CD4-positive, alpha-beta T cell treated with Interferon alpha-2 for 1 hour (primary cell): ENCODE results near the gene CORO1A.
"Not testable (repeated sequence)": the region's sequence is repeated elsewhere in the genome, so short reads cannot be mapped to it uniquely, and the experiment has no call there.

Experiments
- DNase-seq, 2 donors: peaks; one replicate each; pipeline ENCODE4 v3.0.0-alpha.2; 2020 to 2022

CORO1A gene

GRCh38 chr16:30173054-30173453, 10.3 kb upstream of the CORO1A start:
- no peak for DNase-seq

GRCh38 chr16:30176876-30177275, 6.5 kb upstream of the CORO1A start:
- DNase-seq, result not testable (repeated sequence)

- no peak for DNase-seq
These were observed 4.2 kb upstream of the CORO1A start for GRCh38 chr16:30179195-30179594.

- no peak for DNase-seq
These were observed 3.5 kb upstream of the CORO1A start for GRCh38 chr16:30179931-30180330.

- DNase-seq, result no peak
These were observed 2.7 kb upstream of the CORO1A start for GRCh38 chr16:30180741-30181140.

GRCh38 chr16:30184096-30184890, 891 bp downstream of the CORO1A start:
- peak; percentile 81 to 88 for DNase-seq

- DNase-seq, result peak in 1 of 2 donors; percentile 24
These were observed 1.7 kb downstream of the CORO1A start for GRCh38 chr16:30184891-30185682.

- DNase-seq, result peak; percentile 86 to 90
These were observed 2.5 kb downstream of the CORO1A start for GRCh38 chr16:30185683-30186421.

- peak in 1 of 2 donors; percentile 26 for DNase-seq
These were observed 3.0 kb downstream of the CORO1A start for GRCh38 chr16:30186444-30186781.

- peak; percentile 81 to 90 for DNase-seq
These were observed 3.6 kb downstream of the CORO1A start for GRCh38 chr16:30186782-30187555.

- no peak for DNase-seq
These were observed 4.1 kb downstream of the CORO1A start for GRCh38 chr16:30187556-30187865.

GRCh38 chr16:30187971-30188561, 4.7 kb downstream of the CORO1A start:
- DNase-seq, result no peak

- DNase-seq, result not testable (repeated sequence)
These were observed 7.8 kb downstream of the CORO1A start for GRCh38 chr16:30191158-30191557.

- DNase-seq, result not testable (repeated sequence)
These were observed 9.7 kb downstream of the CORO1A start for GRCh38 chr16:30193098-30193497.

GRCh38 chr16:30193615-30194014, 10.2 kb downstream of the CORO1A start, which contains the start of the genes BOLA2B and SLX1A:
TSS of gene BOLA2B (minus strand) at chr16:30193666. CDS start at chr16:30193595, 71 bp downstream.
TSS of gene SLX1A (plus strand) at chr16:30193875. CDS start at chr16:30194085, 210 bp downstream.
- DNase-seq, result not testable (repeated sequence)

GRCh38 chr16:30194172-30194925, 10.9 kb downstream of the CORO1A start:
- not testable (repeated sequence) for DNase-seq

- not testable (repeated sequence) for DNase-seq
These were observed 13.6 kb downstream of the CORO1A start for GRCh38 chr16:30197001-30197400.

GRCh38 chr16:30199049-30199448, 15.6 kb downstream of the CORO1A start, which contains the start of gene SULT1A3:
TSS of gene SULT1A3 (plus strand) at chr16:30199255. CDS start at chr16:30200729, 1,474 bp downstream.
- DNase-seq, result not testable (repeated sequence)

- not testable (repeated sequence) for DNase-seq
These were observed 16.4 kb downstream of the CORO1A start for GRCh38 chr16:30199608-30200343.

- DNase-seq, result not testable (repeated sequence)
These were observed 22.3 kb downstream of the CORO1A start for GRCh38 chr16:30205541-30206236.
